Measurements from ENCODE around the gene MRPL40.

Gene MRPL40

GRCh38 chr22:19407649-19408606, 24.4 kb upstream of the MRPL40 start:
- TF ChIP-seq SUZ12 (IDR thresholded peaks at IDR 0.05): no peak
- no peak for TF ChIP-seq L3MBTL2 (conservative IDR thresholded peaks at IDR 0.05)
- TF ChIP-seq ARNT (IDR thresholded peaks at IDR 0.05): no peak
- no peak for TF ChIP-seq ELF4 (IDR thresholded peaks at IDR 0.05)
- no peak for TF ChIP-seq HDGF (IDR thresholded peaks at IDR 0.05; ENCODE audit: borderline replicate concordance)
- TF ChIP-seq FOXK2 (IDR thresholded peaks at IDR 0.05): no peak
- no peak for TF ChIP-seq ZNF384 (IDR thresholded peaks at IDR 0.05)
- no peak for TF ChIP-seq TARDBP (IDR thresholded peaks at IDR 0.05)
- TF ChIP-seq SP1 (IDR thresholded peaks at IDR 0.05): no peak
- no peak for TF ChIP-seq FOXM1 (IDR thresholded peaks at IDR 0.05; ENCODE audit: borderline replicate concordance)
- TF ChIP-seq BHLHE40 (IDR thresholded peaks at IDR 0.05; ENCODE audit: borderline replicate concordance): no peak
- TF ChIP-seq FOXA1 (IDR thresholded peaks at IDR 0.05): no peak
- TF ChIP-seq PKNOX1 (IDR thresholded peaks at IDR 0.05): no peak
- no peak for TF ChIP-seq CTBP1 (IDR thresholded peaks at IDR 0.05; ENCODE audit: borderline replicate concordance)
- no peak for TF ChIP-seq NFRKB (IDR thresholded peaks at IDR 0.05)
- no peak for TF ChIP-seq LEF1 (IDR thresholded peaks at IDR 0.05; ENCODE audit: borderline replicate concordance)
- DNase-seq (ENCODE audit: extremely low spot score): no peak
- POLR2A ChIA-PET: interaction anchor here (1.9 kb wide), 1 partner anchor 39 kb away, joined by 6 read pairs; the partner anchor contains the start of gene C22orf39
- CTCF ChIA-PET: no interaction called here

GRCh38 chr22:19410941-19411689, 21.2 kb upstream of the MRPL40 start:
- TF ChIP-seq ZNF384 (IDR thresholded peaks at IDR 0.05): no peak
- no peak for TF ChIP-seq LEF1 (IDR thresholded peaks at IDR 0.05; ENCODE audit: borderline replicate concordance)
- no peak for TF ChIP-seq L3MBTL2 (conservative IDR thresholded peaks at IDR 0.05)
- TF ChIP-seq NFRKB (IDR thresholded peaks at IDR 0.05): no peak
- TF ChIP-seq FOXA1 (IDR thresholded peaks at IDR 0.05): no peak
- no peak for TF ChIP-seq FOXK2 (IDR thresholded peaks at IDR 0.05)
- TF ChIP-seq SUZ12 (IDR thresholded peaks at IDR 0.05): no peak
- ChIA-PET CTCF (interaction anchor here (1.0 kb wide), 1 partner anchor 232 kb away, joined by 4 read pairs; the partner anchor contains the start of gene SLC25A1), POLR2A (no interaction called here)
- no peak for DNase-seq (ENCODE audit: extremely low spot score)

GRCh38 chr22:19411690-19412045, 20.7 kb upstream of the MRPL40 start:
- DNase-seq (ENCODE audit: extremely low spot score): no peak
- TF ChIP-seq L3MBTL2 (conservative IDR thresholded peaks at IDR 0.05) (no peak), FOXM1 (IDR thresholded peaks at IDR 0.05; ENCODE audit: borderline replicate concordance) (no peak), CTBP1 (IDR thresholded peaks at IDR 0.05; ENCODE audit: borderline replicate concordance) (no peak), ARNT (IDR thresholded peaks at IDR 0.05) (no peak), TARDBP (IDR thresholded peaks at IDR 0.05) (no peak), FOXK2 (IDR thresholded peaks at IDR 0.05) (no peak), NFRKB (IDR thresholded peaks at IDR 0.05) (no peak), HDGF (IDR thresholded peaks at IDR 0.05; ENCODE audit: borderline replicate concordance) (no peak), SP1 (IDR thresholded peaks at IDR 0.05) (no peak), FOXA1 (IDR thresholded peaks at IDR 0.05) (no peak), ZNF384 (IDR thresholded peaks at IDR 0.05) (no peak), ELF4 (IDR thresholded peaks at IDR 0.05) (no peak), PKNOX1 (IDR thresholded peaks at IDR 0.05) (no peak), SUZ12 (IDR thresholded peaks at IDR 0.05) (no peak), LEF1 (IDR thresholded peaks at IDR 0.05; ENCODE audit: borderline replicate concordance) (no peak)
- POLR2A ChIA-PET: interaction anchor here (0.7 kb wide), 1 partner anchor 20 kb away, joined by 3 read pairs; the partner anchor contains the start of genes HIRA and MRPL40
- CTCF ChIA-PET: no interaction called here

GRCh38 chr22:19412478-19412877, 19.9 kb upstream of the MRPL40 start:
- POLR2A ChIA-PET: interaction anchor here (0.7 kb wide), 1 partner anchor 20 kb away, joined by 3 read pairs; the partner anchor contains the start of genes HIRA and MRPL40
- TF ChIP-seq NFRKB (IDR thresholded peaks at IDR 0.05): no peak
- no peak for TF ChIP-seq BHLHE40 (IDR thresholded peaks at IDR 0.05; ENCODE audit: borderline replicate concordance)
- no peak for TF ChIP-seq ARNT (IDR thresholded peaks at IDR 0.05)
- no peak for TF ChIP-seq SP1 (IDR thresholded peaks at IDR 0.05)

GRCh38 chr22:19412923-19413322, 19.4 kb upstream of the MRPL40 start:
- POLR2A ChIA-PET: interaction anchor here (0.8 kb wide), 1 partner anchor 17 kb away, joined by 3 read pairs; no protein-coding TSS in a partner anchor
- TF ChIP-seq FOXK2 (IDR thresholded peaks at IDR 0.05) (no peak), CTBP1 (IDR thresholded peaks at IDR 0.05; ENCODE audit: borderline replicate concordance) (no peak)
- CTCF ChIA-PET: no interaction called here
- no peak for DNase-seq (ENCODE audit: extremely low spot score)

More at GRCh38 chr22:19412478-19412877, 19.9 kb upstream of the MRPL40 start:
- DNase-seq (ENCODE audit: extremely low spot score): no peak
- CTCF ChIA-PET: no interaction called here

GRCh38 chr22:19419086-19419463, 13.3 kb upstream of the MRPL40 start:
- no peak for DNase-seq (ENCODE audit: extremely low spot score)
- CTCF ChIA-PET: no interaction called here
- TF ChIP-seq ARNT (IDR thresholded peaks at IDR 0.05) (no peak), FOXM1 (IDR thresholded peaks at IDR 0.05; ENCODE audit: borderline replicate concordance) (no peak), SUZ12 (IDR thresholded peaks at IDR 0.05) (no peak), ELF4 (IDR thresholded peaks at IDR 0.05) (no peak), L3MBTL2 (conservative IDR thresholded peaks at IDR 0.05) (no peak), SP1 (IDR thresholded peaks at IDR 0.05) (no peak), TARDBP (IDR thresholded peaks at IDR 0.05) (no peak), BHLHE40 (IDR thresholded peaks at IDR 0.05; ENCODE audit: borderline replicate concordance) (no peak), HDGF (IDR thresholded peaks at IDR 0.05; ENCODE audit: borderline replicate concordance) (no peak), FOXK2 (IDR thresholded peaks at IDR 0.05) (no peak), CTBP1 (IDR thresholded peaks at IDR 0.05; ENCODE audit: borderline replicate concordance) (no peak), PKNOX1 (IDR thresholded peaks at IDR 0.05) (no peak), FOXA1 (IDR thresholded peaks at IDR 0.05) (no peak), LEF1 (IDR thresholded peaks at IDR 0.05; ENCODE audit: borderline replicate concordance) (no peak)
- POLR2A ChIA-PET: interaction anchor here (4.3 kb wide), 1 partner anchor 13 kb away, joined by 17 read pairs; the partner anchor contains the start of genes HIRA and MRPL40

All from HEK293T (cell line).